A673 (cell line): ENCODE data around the gene PHTF1. TPM values are rescaled to one million over a fixed set of nuclear protein-coding genes. Genes with fewer than 3 reads are reported as not detected.

ENCODE experiments used
- BruUV-seq: library from RNA; stranded (reverse); fragments of 400-500 nt; replicated peaks from 2 replicates; lab custom pipeline; 2021; lab: Mats Ljungman, UMichigan
- CTCF ChIA-PET: fragments of 300-600 bp; sonication (Branson Sonifier 250); formaldehyde crosslinking; loops from one replicate; lab custom pipeline; 2022; ENCODE audit warnings: antibody characterized with exemption; lab: Charles Lee
- POLR2A ChIA-PET: fragments of 300-600 bp; sonication (Branson Sonifier 250); formaldehyde crosslinking; loops from one replicate; lab custom pipeline; 2022; ENCODE audit warnings: antibody characterized with exemption; ENCODE audit not compliant: low non-redundant PET; lab: Charles Lee
- DNase-seq: peaks from one replicate; pipeline ENCODE4 v3.0.0-alpha.2; 2015; ENCODE audit warnings: low spot score
- H3K27ac ChIP-seq: fragments of 200-600 bp; sonication (generic); 2 replicates; pipeline ENCODE4 v1.5.1; 2016; ENCODE audit warnings: mixed run types, low read depth, mild to moderate bottlenecking, mixed read lengths, antibody characterized with exemption, low read length; ENCODE audit not compliant: poor library complexity, severe bottlenecking
- H3K27me3 ChIP-seq: fragments of 200-600 bp; sonication (generic); replicated peaks from 2 replicates; pipeline ENCODE4 v1.6.1; 2017; ENCODE audit warnings: mixed run types, low read depth, mild to moderate bottlenecking, mixed read lengths, antibody characterized with exemption, low read length; ENCODE audit not compliant: insufficient read depth, poor library complexity
- H3K36me3 ChIP-seq: fragments of 200-600 bp; sonication (generic); 2 replicates; pipeline ENCODE4 v1.6.1; 2016; ENCODE audit warnings: mixed run types, mild to moderate bottlenecking, mixed read lengths, antibody characterized with exemption, low read length; ENCODE audit not compliant: insufficient read depth, poor library complexity, severe bottlenecking
- H3K4me1 ChIP-seq: fragments of 200-600 bp; sonication (generic); 2 replicates; pipeline ENCODE4 v1.6.1; 2017; ENCODE audit warnings: mixed run types, mild to moderate bottlenecking, mixed read lengths, antibody characterized with exemption, low read length; ENCODE audit not compliant: insufficient read depth, poor library complexity, severe bottlenecking
- H3K4me3 ChIP-seq: fragments of 200-600 bp; sonication (generic); 2 replicates; pipeline ENCODE4 v1.5.1; 2016; ENCODE audit warnings: low read depth, mixed run types, mild to moderate bottlenecking, mixed read lengths, low read length; ENCODE audit not compliant: poor library complexity, severe bottlenecking
- H3K9me3 ChIP-seq: fragments of 200-600 bp; sonication (generic); 2 replicates; pipeline ENCODE4 v1.6.1; 2016; ENCODE audit warnings: mixed run types, low read depth, mild to moderate bottlenecking, mixed read lengths, antibody characterized with exemption, low read length; ENCODE audit not compliant: poor library complexity, severe bottlenecking
- CTCF ChIP-seq: fragments of 300-800, 200-600 bp; sonication (generic); conservative IDR thresholded peaks from 2 replicates; pipeline ENCODE4 v1.5.1; 2017; ENCODE audit warnings: low read depth, mild to moderate bottlenecking, antibody characterized with exemption, low read length, moderate library complexity, mixed read lengths
- EZH2 ChIP-seq: fragments of 200-600 bp; sonication (generic); IDR thresholded peaks from 2 replicates; pipeline ENCODE4 v1.6.1; 2017; ENCODE audit warnings: borderline replicate concordance, low read depth, mild to moderate bottlenecking, mixed read lengths, antibody characterized with exemption, low read length; ENCODE audit not compliant: poor library complexity, severe bottlenecking
- intact Hi-C: fragments of 100-400 bp; cut with micrococcal nuclease; formaldehyde crosslinking; loops from one replicate; pipeline ENCODE4 v1.10.0; 2022; ENCODE audit not compliant: unreplicated experiment
- total RNA-seq: library from RNA; stranded (reverse); gene quantifications from 2 replicates; pipeline ENCODE4 v1.2.3, GENCODE V29; 2021

The PHTF1 gene
- total RNA-seq, 1 experiment from 2014 or later = 57.2 TPM

GRCh38 chr1:113742515-113742914 is 16.8 kb downstream of the PHTF1 start:
- no peak overlapping the region for H3K4me3 ChIP-seq

GRCh38 chr1:113734357-113735055 is 24.8 kb downstream of the PHTF1 start:
- Histone ChIP-seq H3K36me3 (peaks cover 12% of the 10 kb centered on the region), H3K9me3 (no peaks in the 10 kb centered on the region), H3K4me3 (no peak overlapping the region), H3K27me3 (no peaks in the 10 kb centered on the region), H3K27ac (no peak overlapping the region), H3K4me1 (no peaks in the 10 kb centered on the region)
- POLR2A ChIA-PET = no interaction called here
- no peak for DNase-seq
- intact Hi-C loops = no loop called here
- no TSS peak for BruUV-seq
- CTCF ChIA-PET = no interaction called here
- TF ChIP-seq CTCF = no peak
- no peak for TF ChIP-seq EZH2

More at GRCh38 chr1:113742515-113742914, 16.8 kb downstream of the PHTF1 start:
- TF ChIP-seq EZH2 = no peak
- TF ChIP-seq CTCF = no peak
- Histone ChIP-seq H3K4me1 (no peaks in the 10 kb centered on the region), H3K27me3 (no peaks in the 10 kb centered on the region), H3K27ac (no peak overlapping the region), H3K9me3 (no peaks in the 10 kb centered on the region), H3K36me3 (peaks cover 14% of the 10 kb centered on the region)
- CTCF ChIA-PET = no interaction called here
- DNase-seq = no peak
- no TSS peak for BruUV-seq
- POLR2A ChIA-PET = interaction anchor here (0.7 kb wide), 1 partner anchor 1298 kb away, joined by 3 read pairs; no protein-coding TSS in a partner anchor
- intact Hi-C loops = no loop called here

- peaks cover 4% of the 10 kb centered on the region for H3K36me3 ChIP-seq
- no peak overlapping the region for H3K27ac ChIP-seq
- POLR2A ChIA-PET = no interaction called here
- no peaks in the 10 kb centered on the region for H3K27me3 ChIP-seq
- no peaks in the 10 kb centered on the region for H3K9me3 ChIP-seq
- TF ChIP-seq EZH2 = no peak
- TF ChIP-seq CTCF = no peak
- no peaks in the 10 kb centered on the region for H3K4me1 ChIP-seq
- no TSS peak for BruUV-seq
- CTCF ChIA-PET = no interaction called here
- H3K4me3 ChIP-seq = no peak overlapping the region
- intact Hi-C loops = no loop called here
- no peak for DNase-seq
Measured at GRCh38 chr1:113732802-113733201, 26.5 kb downstream of the PHTF1 start.
